ENCODE data around the gene PCNT. TPM values are rescaled to one million over a fixed set of nuclear protein-coding genes. Genes with fewer than 3 reads are reported as not detected.

Gene PCNT
- total RNA-seq, 3 donors from 2014 or later (not counting 1 experiment from before 2014, with no cell fraction given): 83.6 to 94.9 (median 84.0) TPM

GRCh38 chr21:46297338-46298271, 26.4 kb upstream of the PCNT start:
- no peaks in the 10 kb centered on the region for H3K36me3 ChIP-seq (ENCODE audit: control insufficient read depth, insufficient read depth, low read length)
- TF ChIP-seq, protein P1, sequence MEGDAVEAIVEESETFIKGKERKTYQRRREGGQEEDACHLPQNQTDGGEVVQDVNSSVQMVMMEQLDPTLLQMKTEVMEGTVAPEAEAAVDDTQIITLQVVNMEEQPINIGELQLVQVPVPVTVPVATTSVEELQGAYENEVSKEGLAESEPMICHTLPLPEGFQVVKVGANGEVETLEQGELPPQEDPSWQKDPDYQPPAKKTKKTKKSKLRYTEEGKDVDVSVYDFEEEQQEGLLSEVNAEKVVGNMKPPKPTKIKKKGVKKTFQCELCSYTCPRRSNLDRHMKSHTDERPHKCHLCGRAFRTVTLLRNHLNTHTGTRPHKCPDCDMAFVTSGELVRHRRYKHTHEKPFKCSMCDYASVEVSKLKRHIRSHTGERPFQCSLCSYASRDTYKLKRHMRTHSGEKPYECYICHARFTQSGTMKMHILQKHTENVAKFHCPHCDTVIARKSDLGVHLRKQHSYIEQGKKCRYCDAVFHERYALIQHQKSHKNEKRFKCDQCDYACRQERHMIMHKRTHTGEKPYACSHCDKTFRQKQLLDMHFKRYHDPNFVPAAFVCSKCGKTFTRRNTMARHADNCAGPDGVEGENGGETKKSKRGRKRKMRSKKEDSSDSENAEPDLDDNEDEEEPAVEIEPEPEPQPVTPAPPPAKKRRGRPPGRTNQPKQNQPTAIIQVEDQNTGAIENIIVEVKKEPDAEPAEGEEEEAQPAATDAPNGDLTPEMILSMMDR (IDR thresholded peaks at IDR 0.05): no peak
- peaks cover 6 to 15% of the 10 kb centered on the region in 2 donors for H3K4me1 Mint-ChIP-seq
- H3K27ac ChIP-seq (ENCODE audit: low read length): no peak overlapping the region
- H3K27me3 ChIP-seq (ENCODE audit: control insufficient read depth, insufficient read depth, low read length): peaks cover 3% of the 10 kb centered on the region
- no peak for DNase-seq
- peak overlapping the region in 1 of 2 donors; percentile 58 for H3K27ac Mint-ChIP-seq
- peak in 1 of 3 donors; percentile 21 for ATAC-seq
- peak overlapping the region; percentile 87 for H3K4me3 Mint-ChIP-seq
- no peaks in the 10 kb centered on the region for H3K9me3 Mint-ChIP-seq
- intact Hi-C loops (cut with micrococcal nuclease): no loop called here
- H3K4me1 ChIP-seq (ENCODE audit: control insufficient read depth, insufficient read depth, low read length): peaks cover 22% of the 10 kb centered on the region
- 6% methylated on average over 84 of the region's 84 CpGs for WGBS (ENCODE audit: insufficient coverage)
- peak overlapping the region; percentile 50 for H3K4me3 ChIP-seq (ENCODE audit: low read length)
- H3K36me3 Mint-ChIP-seq: no peaks in the 10 kb centered on the region
- H3K27me3 Mint-ChIP-seq (ENCODE audit: low read depth in 2 of 2): peaks cover 0 to 4% of the 10 kb centered on the region in 2 donors
- H3K9me3 ChIP-seq (ENCODE audit: control insufficient read depth, insufficient read depth, low read length): no peaks in the 10 kb centered on the region

- 94% methylated on average over 9 of the region's 9 CpGs for WGBS (ENCODE audit: insufficient coverage)
- no peaks in the 10 kb centered on the region for H3K9me3 ChIP-seq (ENCODE audit: control insufficient read depth, insufficient read depth, low read length)
- Mint-ChIP-seq H3K27ac (no peak overlapping the region), H3K27me3 (ENCODE audit: low read depth in 2 of 2) (peaks cover 0 to 4% of the 10 kb centered on the region in 2 donors), H3K4me3 (peak overlapping the region; percentile 75), H3K9me3 (no peaks in the 10 kb centered on the region), H3K36me3 (no peaks in the 10 kb centered on the region), H3K4me1 (peaks cover 6 to 15% of the 10 kb centered on the region in 2 donors)
- ATAC-seq (no peak), DNase-seq (no peak)
- no peaks in the 10 kb centered on the region for H3K36me3 ChIP-seq (ENCODE audit: control insufficient read depth, insufficient read depth, low read length)
- peaks cover 22% of the 10 kb centered on the region for H3K4me1 ChIP-seq (ENCODE audit: control insufficient read depth, insufficient read depth, low read length)
- no peak overlapping the region for H3K4me3 ChIP-seq (ENCODE audit: low read length)
- TF ChIP-seq, protein P1 (IDR thresholded peaks at IDR 0.05): no peak
- intact Hi-C loops (cut with micrococcal nuclease): no loop called here
- peaks cover 3% of the 10 kb centered on the region for H3K27me3 ChIP-seq (ENCODE audit: control insufficient read depth, insufficient read depth, low read length)
- H3K27ac ChIP-seq (ENCODE audit: low read length): no peak overlapping the region
Measured at GRCh38 chr21:46299167-46299566, 24.8 kb upstream of the PCNT start.

GRCh38 chr21:46301759-46302158, 22.2 kb upstream of the PCNT start:
- 96% methylated on average over 14 of the region's 14 CpGs for WGBS (ENCODE audit: insufficient coverage)
- Mint-ChIP-seq H3K36me3 (peaks cover 7% of the 10 kb centered on the region), H3K4me1 (peaks cover 5 to 6% of the 10 kb centered on the region in 2 donors), H3K4me3 (no peak overlapping the region), H3K27ac (no peak overlapping the region), H3K27me3 (ENCODE audit: low read depth in 2 of 2) (peaks cover 0 to 4% of the 10 kb centered on the region in 2 donors), H3K9me3 (no peaks in the 10 kb centered on the region)
- H3K4me1 ChIP-seq (ENCODE audit: control insufficient read depth, insufficient read depth, low read length): peaks cover 11% of the 10 kb centered on the region
- H3K4me3 ChIP-seq (ENCODE audit: low read length): no peak overlapping the region
- H3K27me3 ChIP-seq (ENCODE audit: control insufficient read depth, insufficient read depth, low read length): peaks cover 3% of the 10 kb centered on the region
- no peak for ATAC-seq
- DNase-seq: no peak
- TF ChIP-seq, protein P1 (IDR thresholded peaks at IDR 0.05): no peak
- no peaks in the 10 kb centered on the region for H3K36me3 ChIP-seq (ENCODE audit: control insufficient read depth, insufficient read depth, low read length)
- H3K9me3 ChIP-seq (ENCODE audit: control insufficient read depth, insufficient read depth, low read length): no peaks in the 10 kb centered on the region
- intact Hi-C loops (cut with micrococcal nuclease): no loop called here
- H3K27ac ChIP-seq (ENCODE audit: low read length): no peak overlapping the region

All from natural killer cell (primary cell).